K562 (cell line): Measurements from ENCODE around the gene STIL. TPM values are rescaled to one million over a fixed set of nuclear protein-coding genes. Genes with fewer than 3 reads are reported as not detected.

Source experiments
- DIDO1 ChIP-seq: fragments of 450-650 bp; IDR thresholded peaks from 2 replicates; pipeline ENCODE4 v1.6.1; 2016; ENCODE audit warnings: low read depth, missing biosample characterization, missing genetic modification characterization
- FOXP4 ChIP-seq: sonication (generic); formaldehyde crosslinking; IDR thresholded peaks from 2 replicates; pipeline ENCODE4 v1.8.0; 2022; ENCODE audit warnings: mild to moderate bottlenecking, missing genetic modification reagents, borderline replicate concordance
- HMBOX1 ChIP-seq: sonication (generic); IDR thresholded peaks from 2 replicates; pipeline ENCODE4 v1.6.1; 2016
- NR2F6 ChIP-seq: fragments of 450-650 bp; formaldehyde crosslinking; IDR thresholded peaks from 2 replicates; pipeline ENCODE4 v1.4.0; 2020; ENCODE audit warnings: mild to moderate bottlenecking
- POLR3A ChIP-seq: IDR thresholded peaks from 2 replicates; pipeline ENCODE4 v1.6.1; 2011; ENCODE audit warnings: borderline replicate concordance, mild to moderate bottlenecking, moderate library complexity; ENCODE audit not compliant: insufficient read length, insufficient read depth; ENCODE audit errors: extremely low read depth
- SRSF9 ChIP-seq: fragments of 200-400 bp; formaldehyde crosslinking; IDR thresholded peaks from 2 replicates; pipeline ENCODE4 v1.6.1; 2017; ENCODE audit warnings: low read depth, low read length, borderline replicate concordance
- TAF15 ChIP-seq: fragments of 200-400 bp; formaldehyde crosslinking; IDR thresholded peaks from 2 replicates; pipeline ENCODE4 v1.6.1; 2017; ENCODE audit warnings: mild to moderate bottlenecking, low read depth, low read length, moderate library complexity
- TAF9B ChIP-seq: fragments of 450-650 bp; IDR thresholded peaks from 2 replicates; pipeline ENCODE4 v1.6.1; 2018; ENCODE audit warnings: mild to moderate bottlenecking; ENCODE audit not compliant: partially characterized antibody
- ZBTB49 ChIP-seq: sonication (generic); formaldehyde crosslinking; IDR thresholded peaks from 2 replicates; pipeline ENCODE4 v1.8.0; 2022; ENCODE audit warnings: missing genetic modification reagents, mild to moderate bottlenecking, borderline replicate concordance
- ZC3H8 ChIP-seq: fragments of 450-650 bp; IDR thresholded peaks from 2 replicates; pipeline ENCODE4 v1.6.1; 2017
- ZFP36 ChIP-seq: fragments of 150-350 bp; IDR thresholded peaks from 2 replicates; pipeline ENCODE4 v1.6.1; 2018; ENCODE audit warnings: low read length, low read depth; ENCODE audit not compliant: partially characterized antibody
- ZNF217 ChIP-seq: sonication (generic); formaldehyde crosslinking; IDR thresholded peaks from 2 replicates; pipeline ENCODE4 v1.8.0; 2022; ENCODE audit warnings: mild to moderate bottlenecking, missing genetic modification reagents
- ZNF407 ChIP-seq: fragments of 450-650 bp; IDR thresholded peaks from 2 replicates; pipeline ENCODE4 v1.6.1; 2016; ENCODE audit warnings: low read depth
- ZNF695 ChIP-seq: fragments of 450-650 bp; formaldehyde crosslinking; IDR thresholded peaks from 2 replicates; pipeline ENCODE4 v1.4.0; 2020; ENCODE audit warnings: mild to moderate bottlenecking, moderate library complexity
- polyA plus RNA-seq, 8 experiments: library from polyadenylated mRNA; depleted of rRNA in 4 of 8; stranded (reverse) in 5 of 8; unstranded in 3 of 8; fragments of >200 nt; fragmentation: Nextera tagmentation in 2 of 8; fragmentation: Illumina TruSeq in 1 of 8; extraction: Ambion mirVana in 2 of 8; extraction: Trizol in 1 of 8; gene quantifications; 2 replicates each; pipeline versions ENCODE4 v1.2.1 to v1.2.3, GENCODE V29; 2011 to 2014; ENCODE audit warnings: inconsistent platforms in 1 of 8, missing spikeins in 1 of 8
- total RNA-seq, 7 experiments: library from RNA; depleted of rRNA in 6 of 7; stranded (reverse); fragments of >200 nt in 6 of 7; fragmentation: Illumina TruSeq in 2 of 7; extraction: Trizol in 2 of 7; gene quantifications; 2 replicates each; pipeline versions ENCODE4 v1.2.1 to v1.2.3, GENCODE V29; 2011 to 2021; ENCODE audit warnings: low replicate concordance in 1 of 7

The STIL gene
- total and polyA plus RNA-seq, 9 of the 15 experiments (the other 6 are each of a cell fraction or from before 2014, with no cell fraction given), result 10.5 to 77.4 (median 39.6) TPM

- TF ChIP-seq HMBOX1 (peak; percentile 74; the same call in 1 of the 2 replicates), TAF9B (peak; percentile 51), DIDO1 (tag) (0 out of 2 replicates have a peak, but pooled peaks have one; percentile 37), ZNF407 (peak; percentile 69), ZBTB49 (CRISPR knock-in tag) (no peak), NR2F6 (CRISPR knock-in tag) (no peak), FOXP4 (CRISPR knock-in tag) (0 out of 2 replicates have a peak, but pooled peaks have one; percentile 60), ZNF695 (CRISPR knock-in tag) (no peak), SRSF9 (no peak), ZC3H8 (no peak), ZFP36 (no peak), ZNF217 (CRISPR knock-in tag) (no peak), TAF15 (no peak), POLR3A (no peak)
Observed at GRCh38 chr1:47232187-47232874, 81.6 kb downstream of the STIL start, which contains the start of gene TAL1 (continued).
